Measurements from ENCODE around the gene HOXD11.

The HOXD11 gene

DNA sequence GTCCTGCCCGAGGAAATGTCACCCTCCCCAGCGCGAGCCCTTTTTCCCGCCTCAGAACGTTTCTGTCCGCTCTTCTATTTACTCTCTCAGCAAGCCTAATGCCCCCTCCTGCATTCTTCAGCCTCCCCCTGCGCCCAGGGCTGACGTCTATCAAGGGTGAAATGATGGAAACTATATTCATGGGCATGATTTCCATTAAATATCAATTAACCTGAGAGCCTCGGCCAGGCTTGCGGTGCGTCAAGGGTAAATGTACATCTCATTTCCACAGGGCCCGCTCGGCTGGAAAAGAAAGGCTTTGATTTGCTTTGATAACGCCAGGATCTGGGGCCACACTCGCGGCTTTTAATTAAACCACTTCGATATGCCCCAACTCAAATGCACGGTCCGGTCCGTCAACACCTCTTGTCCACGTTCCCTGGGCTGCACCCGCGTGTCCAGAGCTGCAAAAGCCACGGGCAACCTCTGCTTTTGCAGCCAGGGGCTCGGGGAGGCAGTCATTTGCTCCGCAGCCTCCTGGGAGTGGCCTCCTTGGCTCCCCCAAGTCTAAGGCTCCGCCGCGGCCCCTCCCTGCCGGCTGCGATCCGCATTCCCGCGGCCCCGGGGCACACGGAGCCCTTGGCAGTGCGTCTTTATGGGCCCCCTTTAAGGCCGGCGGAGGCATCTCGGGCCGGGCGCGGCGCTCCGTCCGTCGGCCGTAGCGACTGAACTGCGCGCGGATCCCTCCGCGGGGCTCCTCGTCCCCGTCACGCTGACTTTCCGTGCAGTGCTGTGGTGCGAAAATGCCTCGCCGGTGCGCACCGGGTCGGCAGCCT is 22.1 kb downstream of the HOXD11 start, which contains the start of gene HOXD8:
HOXD8 (plus strand) TSS at position 724 of the 815 bp plus-strand sequence. CDS start 662 bp downstream, outside the sequence.
- no peak for TF ChIP-seq CTCF (conservative IDR thresholded peaks at IDR 0.05; ENCODE audit: low read depth)
- POLR2A ChIA-PET (ENCODE audit: low non-redundant PET), result no interaction called here
- DNase-seq (ENCODE audit: low spot score), result no peak
- CTCF ChIA-PET, result interaction anchor here (3.2 kb wide), 1 partner anchor 523 kb away, joined by 42 read pairs; no protein-coding TSS in a partner anchor
- H3K27ac ChIP-seq, result peak within 1 kb of the TSS; percentile 93

- TF ChIP-seq CTCF (conservative IDR thresholded peaks at IDR 0.05; ENCODE audit: low read depth), result no peak
- H3K27ac ChIP-seq, result peak overlapping the region; percentile 93
- POLR2A ChIA-PET (ENCODE audit: low non-redundant PET), result no interaction called here
- CTCF ChIA-PET, result interaction anchor here (0.6 to 2.0 kb wide), 4 partner anchors 11 to 524 kb away, joined by 3 to 10 read pairs (median 8); no protein-coding TSS in a partner anchor
- no peak for DNase-seq (ENCODE audit: low spot score)
Observed at GRCh38 chr2:176129813-176130146, 22.7 kb downstream of the HOXD11 start.

DNA sequence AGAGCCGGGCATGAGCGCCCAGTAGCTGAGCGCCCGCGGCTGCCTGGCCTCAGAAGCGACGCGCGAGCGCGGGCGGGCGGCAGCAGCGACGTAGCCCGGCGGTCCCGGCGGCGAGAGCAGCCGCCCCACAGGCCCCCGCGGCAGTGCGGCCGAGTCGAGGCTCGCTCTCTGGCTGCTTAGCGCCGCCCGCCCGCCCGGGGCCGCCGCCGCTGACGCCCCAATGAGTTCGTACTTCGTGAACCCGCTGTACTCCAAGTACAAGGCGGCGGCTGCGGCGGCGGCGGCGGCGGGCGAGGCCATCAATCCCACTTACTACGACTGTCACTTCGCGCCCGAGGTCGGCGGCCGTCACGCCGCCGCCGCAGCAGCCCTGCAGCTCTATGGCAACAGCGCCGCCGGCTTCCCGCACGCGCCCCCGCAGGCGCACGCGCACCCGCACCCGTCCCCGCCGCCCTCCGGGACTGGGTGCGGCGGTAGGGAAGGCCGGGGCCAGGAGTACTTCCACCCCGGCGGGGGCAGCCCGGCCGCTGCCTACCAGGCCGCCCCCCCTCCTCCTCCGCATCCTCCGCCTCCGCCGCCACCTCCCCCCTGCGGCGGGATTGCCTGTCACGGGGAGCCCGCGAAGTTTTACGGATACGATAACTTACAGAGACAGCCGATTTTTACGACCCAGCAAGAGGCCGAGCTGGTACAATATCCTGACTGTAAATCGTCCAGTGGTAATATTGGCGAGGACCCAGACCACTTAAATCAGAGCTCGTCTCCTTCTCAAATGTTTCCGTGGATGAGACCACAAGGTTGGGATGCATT is 23.3 kb downstream of the HOXD11 start:
- no peak for TF ChIP-seq CTCF (conservative IDR thresholded peaks at IDR 0.05; ENCODE audit: low read depth)
- ChIA-PET CTCF (interaction anchor here (0.6 to 2.0 kb wide), 5 partner anchors 10 to 530 kb away, joined by 3 to 10 read pairs (median 6); no protein-coding TSS in a partner anchor), POLR2A (ENCODE audit: low non-redundant PET) (no interaction called here)
- H3K27ac ChIP-seq, result peak overlapping the region; percentile 93
- peak; percentile 49 for DNase-seq (ENCODE audit: low spot score)

DNA sequence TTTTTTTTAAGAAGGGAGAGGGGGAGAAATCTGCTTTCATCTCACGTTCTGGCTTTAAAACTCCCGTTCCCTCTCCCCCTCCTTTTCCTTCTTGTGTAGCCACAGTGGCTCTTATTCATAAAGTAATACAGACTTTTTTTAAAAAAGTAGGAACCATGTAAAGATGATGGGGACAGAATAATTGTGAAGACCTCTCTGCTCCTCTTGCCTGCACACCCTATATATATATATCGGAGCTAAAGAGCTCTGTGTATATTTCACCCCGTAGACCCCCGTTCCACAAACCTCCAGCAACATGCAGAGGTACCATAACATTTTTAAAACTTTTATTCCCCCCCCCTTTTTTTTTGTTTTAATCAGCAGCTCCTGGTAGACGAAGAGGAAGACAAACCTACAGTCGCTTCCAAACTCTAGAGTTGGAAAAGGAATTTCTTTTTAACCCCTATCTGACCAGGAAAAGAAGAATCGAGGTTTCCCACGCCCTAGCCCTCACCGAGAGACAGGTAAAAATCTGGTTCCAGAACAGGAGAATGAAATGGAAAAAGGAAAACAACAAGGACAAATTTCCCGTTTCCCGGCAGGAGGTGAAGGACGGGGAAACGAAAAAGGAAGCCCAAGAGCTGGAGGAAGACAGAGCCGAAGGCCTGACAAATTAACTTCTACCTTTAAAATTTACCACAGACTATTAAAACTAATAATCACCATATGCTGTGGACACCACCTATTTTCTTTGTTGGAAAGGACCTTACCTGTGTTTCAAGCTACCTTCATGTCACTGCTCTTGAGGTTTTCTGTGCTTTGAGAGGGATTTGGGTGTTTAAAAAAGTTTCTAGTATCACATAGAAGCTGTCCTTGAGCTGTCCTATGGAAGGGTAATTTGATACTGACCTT is 24.1 kb downstream of the HOXD11 start:
- peak overlapping the region; percentile 93 for H3K27ac ChIP-seq
- no peak for TF ChIP-seq CTCF (conservative IDR thresholded peaks at IDR 0.05; ENCODE audit: low read depth)
- POLR2A ChIA-PET (ENCODE audit: low non-redundant PET), result no interaction called here
- CTCF ChIA-PET, result interaction anchor here (0.5 to 2.0 kb wide), 9 partner anchors 9 to 821 kb away, joined by 3 to 10 read pairs (median 6); no protein-coding TSS in a partner anchor
- DNase-seq (ENCODE audit: low spot score), result no peak

DNA sequence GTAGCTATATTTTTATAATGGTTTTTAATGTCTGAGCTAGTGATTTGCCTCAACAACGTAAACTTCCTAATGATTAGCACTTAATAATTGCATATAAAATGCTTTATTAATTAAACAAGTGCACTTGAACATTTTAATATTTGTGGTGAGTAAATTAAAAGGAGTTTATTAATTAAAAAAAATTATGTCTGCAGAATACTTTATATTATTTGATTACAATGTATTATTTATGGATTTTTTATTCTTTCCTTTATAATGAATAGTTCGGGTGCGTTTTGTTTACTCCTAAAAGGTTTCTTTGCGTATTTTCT is 24.7 kb downstream of the HOXD11 start:
- ChIA-PET CTCF (interaction anchor here (0.5 to 2.0 kb wide), 6 partner anchors 9 to 683 kb away, joined by 3 to 10 read pairs (median 4); no protein-coding TSS in a partner anchor), POLR2A (ENCODE audit: low non-redundant PET) (no interaction called here)
- DNase-seq (ENCODE audit: low spot score), result no peak
- no peak overlapping the region for H3K27ac ChIP-seq
- no peak for TF ChIP-seq CTCF (conservative IDR thresholded peaks at IDR 0.05; ENCODE audit: low read depth)

Measured in RWPE1 (cell line).